Mammary epithelial cell (primary cell): Measurements from ENCODE around the gene KRTAP10-10.

Experiments used
- EZH2 ChIP-seq: IDR thresholded peaks from 2 replicates; pipeline ENCODE4 v1.6.1; 2012; ENCODE audit warnings: low read length, inconsistent platforms, borderline replicate concordance
- TF ChIP-seq, protein P1 (sequence below), 2 donors: IDR thresholded peaks in 1 of 2; conservative IDR thresholded peaks in 1 of 2; 2 replicates each; pipeline ENCODE4 v1.5.1; 2011 to 2012; ENCODE audit warnings: inconsistent platforms in 2 of 2, low read length in 2 of 2, mild to moderate bottlenecking in 2 of 2, control low read depth in 1 of 2, low read depth in 1 of 2; ENCODE audit not compliant: insufficient read depth in 1 of 2; ENCODE audit errors: extremely low read depth in 1 of 2

DNA sequence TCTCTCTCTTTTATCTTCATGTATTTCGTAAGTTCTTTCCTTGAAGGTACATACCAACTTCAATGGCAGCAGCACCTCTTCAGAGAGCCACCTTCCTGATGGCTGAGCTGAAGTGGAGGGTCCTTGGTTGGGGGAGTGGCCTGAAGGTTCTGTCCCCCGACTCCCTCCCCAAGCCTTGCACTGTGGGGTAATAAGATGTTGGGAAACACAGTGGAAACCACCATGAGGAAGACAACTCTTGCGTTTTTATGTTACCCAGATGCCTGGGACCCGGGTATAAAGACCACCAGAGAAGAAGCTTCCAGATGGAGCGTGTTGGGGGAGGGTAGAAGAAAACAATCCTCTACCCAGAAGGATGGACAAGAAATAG lies 21.4 kb downstream of the KRTAP10-10 start:
- TF ChIP-seq EZH2, result no peak
- TF ChIP-seq, protein P1, sequence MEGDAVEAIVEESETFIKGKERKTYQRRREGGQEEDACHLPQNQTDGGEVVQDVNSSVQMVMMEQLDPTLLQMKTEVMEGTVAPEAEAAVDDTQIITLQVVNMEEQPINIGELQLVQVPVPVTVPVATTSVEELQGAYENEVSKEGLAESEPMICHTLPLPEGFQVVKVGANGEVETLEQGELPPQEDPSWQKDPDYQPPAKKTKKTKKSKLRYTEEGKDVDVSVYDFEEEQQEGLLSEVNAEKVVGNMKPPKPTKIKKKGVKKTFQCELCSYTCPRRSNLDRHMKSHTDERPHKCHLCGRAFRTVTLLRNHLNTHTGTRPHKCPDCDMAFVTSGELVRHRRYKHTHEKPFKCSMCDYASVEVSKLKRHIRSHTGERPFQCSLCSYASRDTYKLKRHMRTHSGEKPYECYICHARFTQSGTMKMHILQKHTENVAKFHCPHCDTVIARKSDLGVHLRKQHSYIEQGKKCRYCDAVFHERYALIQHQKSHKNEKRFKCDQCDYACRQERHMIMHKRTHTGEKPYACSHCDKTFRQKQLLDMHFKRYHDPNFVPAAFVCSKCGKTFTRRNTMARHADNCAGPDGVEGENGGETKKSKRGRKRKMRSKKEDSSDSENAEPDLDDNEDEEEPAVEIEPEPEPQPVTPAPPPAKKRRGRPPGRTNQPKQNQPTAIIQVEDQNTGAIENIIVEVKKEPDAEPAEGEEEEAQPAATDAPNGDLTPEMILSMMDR (conservative IDR thresholded peaks at IDR 0.05 in 1 of 2, IDR thresholded peaks at IDR 0.05 in 1 of 2; ENCODE audit: extremely low read depth in 1 of 2, insufficient read depth in 1 of 2, low read depth in 1 of 2, low read length in 2 of 2), result no peak
